Measurements from ENCODE around the gene DEFB108B.
"Not testable (repeated sequence)": the region's sequence is repeated elsewhere in the genome, so short reads cannot be mapped to it uniquely, and the experiment has no call there.

Gene DEFB108B

GRCh38 chr11:71843858-71844257, 10.9 kb downstream of the DEFB108B start:
- TF ChIP-seq CTCF (IDR thresholded peaks at IDR 0.05; ENCODE audit: insufficient read depth, low read length, missing control alignments), result no peak
- ChIA-PET POLR2A (no interaction called here), CTCF (no interaction called here)
- no peak overlapping the region for H3K4me3 ChIP-seq (ENCODE audit: low read depth, low read length)
- DNase-seq (ENCODE audit: low read depth, low spot score), result no peak

GRCh38 chr11:71853895-71854294, 20.9 kb downstream of the DEFB108B start:
- H3K4me3 ChIP-seq (ENCODE audit: low read depth, low read length); CTCF ChIA-PET; DNase-seq (ENCODE audit: low read depth, low spot score); POLR2A ChIA-PET: not testable (repeated sequence)

GRCh38 chr11:71855880-71856279, 22.9 kb downstream of the DEFB108B start:
- POLR2A ChIA-PET; CTCF ChIA-PET; DNase-seq (ENCODE audit: low read depth, low spot score); H3K4me3 ChIP-seq (ENCODE audit: low read depth, low read length): not testable (repeated sequence)

- CTCF ChIA-PET; DNase-seq (ENCODE audit: low read depth, low spot score); POLR2A ChIA-PET; H3K4me3 ChIP-seq (ENCODE audit: low read depth, low read length): not testable (repeated sequence)
Measured at GRCh38 chr11:71860835-71861234, 27.8 kb downstream of the DEFB108B start.

- peak; percentile 60 for TF ChIP-seq CTCF (IDR thresholded peaks at IDR 0.05; ENCODE audit: insufficient read depth, low read length, missing control alignments)
Measured at GRCh38 chr11:71863978-71864627, 31.1 kb downstream of the DEFB108B start.

GRCh38 chr11:71867209-71867608, 34.2 kb downstream of the DEFB108B start:
- POLR2A ChIA-PET; DNase-seq (ENCODE audit: low read depth, low spot score); CTCF ChIA-PET; H3K4me3 ChIP-seq (ENCODE audit: low read depth, low read length): not testable (repeated sequence)

More at GRCh38 chr11:71863978-71864627, 31.1 kb downstream of the DEFB108B start:
- H3K4me3 ChIP-seq (ENCODE audit: low read depth, low read length), result not testable (repeated sequence)
- CTCF ChIA-PET, result interaction anchor here (0.8 to 2.2 kb wide), 6 partner anchors 66 to 567 kb away, joined by 3 to 8 read pairs (median 4); no protein-coding TSS in a partner anchor
- POLR2A ChIA-PET, result interaction anchor here (0.7 kb wide), 1 partner anchor 124 kb away, joined by 3 read pairs; no protein-coding TSS in a partner anchor
- peak; percentile 10 for DNase-seq (ENCODE audit: low read depth, low spot score)

GRCh38 chr11:71869931-71870330, 36.9 kb downstream of the DEFB108B start:
- H3K4me3 ChIP-seq (ENCODE audit: low read depth, low read length); DNase-seq (ENCODE audit: low read depth, low spot score); POLR2A ChIA-PET; CTCF ChIA-PET: not testable (repeated sequence)

GRCh38 chr11:71870661-71871060, 37.7 kb downstream of the DEFB108B start:
- CTCF ChIA-PET, POLR2A ChIA-PET: not testable (repeated sequence)

GRCh38 chr11:71876262-71876661, 43.3 kb downstream of the DEFB108B start:
- DNase-seq (ENCODE audit: low read depth, low spot score); H3K4me3 ChIP-seq (ENCODE audit: low read depth, low read length); POLR2A ChIA-PET; CTCF ChIA-PET: not testable (repeated sequence)

More at GRCh38 chr11:71870661-71871060, 37.7 kb downstream of the DEFB108B start:
- H3K4me3 ChIP-seq (ENCODE audit: low read depth, low read length); DNase-seq (ENCODE audit: low read depth, low spot score): not testable (repeated sequence)

GRCh38 chr11:71878059-71878458, 45.1 kb downstream of the DEFB108B start, which contains the start of gene DEFB131B:
DEFB131B (plus strand) TSS chr11:71878453; CDS start chr11:71878453, 0 bp downstream.
- H3K4me3 ChIP-seq (ENCODE audit: low read depth, low read length); DNase-seq (ENCODE audit: low read depth, low spot score); CTCF ChIA-PET; POLR2A ChIA-PET: not testable (repeated sequence)

GRCh38 chr11:71885806-71886205, 52.8 kb downstream of the DEFB108B start:
- DNase-seq (ENCODE audit: low read depth, low spot score); POLR2A ChIA-PET; H3K4me3 ChIP-seq (ENCODE audit: low read depth, low read length); CTCF ChIA-PET: not testable (repeated sequence)
